CD4-positive, CD25-positive, alpha-beta regulatory T cell (primary cell): ENCODE measurements around the gene AHRR. TPM values are rescaled to one million over a fixed set of nuclear protein-coding genes. Genes with fewer than 3 reads are reported as not detected.
"Not testable (repeated sequence)": the region's sequence is repeated elsewhere in the genome, so short reads cannot be mapped to it uniquely, and the experiment has no call there.

ENCODE experiments used
- ATAC-seq, 2 donors: fragments of 150-1000 bp; cut with Tn5 transposase; one replicate each; pipeline ENCODE4 v1.10.0; 2021; ENCODE audit warnings: low read depth in 2 of 2, moderate number of reproducible peaks in 2 of 2, moderate library complexity in 1 of 2
- DNase-seq, 3 donors: peaks; one replicate each; pipeline versions ENCODE4 v3.0.0 to v3.0.0-alpha.2; 2012 to 2022; ENCODE audit warnings: mixed read lengths in 1 of 3
- H3K27ac ChIP-seq: one replicate; pipeline ENCODE4 v1.7.0; 2013; ENCODE audit warnings: mild to moderate bottlenecking, low read length; ENCODE audit not compliant: insufficient read depth, poor library complexity, severe bottlenecking
- H3K27me3 ChIP-seq: one replicate; pipeline ENCODE4 v1.7.0; 2013; ENCODE audit warnings: low read length; ENCODE audit not compliant: control insufficient read depth, insufficient read depth
- H3K36me3 ChIP-seq: one replicate; pipeline ENCODE4 v1.7.0; 2013; ENCODE audit warnings: mild to moderate bottlenecking, low read length, moderate library complexity; ENCODE audit not compliant: control insufficient read depth, insufficient read depth
- H3K4me1 ChIP-seq: 2 replicates; pipeline ENCODE4 v1.7.0; 2013; ENCODE audit warnings: mild to moderate bottlenecking, low read length; ENCODE audit not compliant: insufficient read depth, control insufficient read depth, poor library complexity, severe bottlenecking
- H3K4me3 ChIP-seq: one replicate; pipeline ENCODE4 v1.7.0; 2013; ENCODE audit warnings: low read depth, mild to moderate bottlenecking, low read length, moderate library complexity
- H3K9me3 ChIP-seq, 2 experiments: 1 replicate in 1 of 2; 2 replicates in 1 of 2; pipeline ENCODE4 v1.7.0; 2013; ENCODE audit warnings: low read length in 2 of 2, mild to moderate bottlenecking in 1 of 2, moderate library complexity in 1 of 2; ENCODE audit not compliant: control insufficient read depth in 2 of 2
- H3K27ac Mint-ChIP-seq, 3 donors: one replicate each; pipeline ENCODE4 v1.8.0; 2020 to 2022; ENCODE audit warnings: mild to moderate bottlenecking in 3 of 3, mixed read lengths in 3 of 3, moderate library complexity in 2 of 3
- H3K27me3 Mint-ChIP-seq: one replicate; pipeline ENCODE4 v1.8.0; 2022; ENCODE audit warnings: mild to moderate bottlenecking, mixed read lengths
- H3K36me3 Mint-ChIP-seq: one replicate; pipeline ENCODE4 v1.8.0; 2020; ENCODE audit warnings: mixed read lengths
- H3K4me1 Mint-ChIP-seq, 4 donors: one replicate each; pipeline ENCODE4 v1.8.0; 2020 to 2022; ENCODE audit warnings: mixed read lengths in 4 of 4, mild to moderate bottlenecking in 1 of 4
- H3K4me3 Mint-ChIP-seq, 4 donors: one replicate each; pipeline ENCODE4 v1.8.0; 2020 to 2022; ENCODE audit warnings: mild to moderate bottlenecking in 4 of 4, mixed read lengths in 4 of 4, moderate library complexity in 3 of 4
- H3K9me3 Mint-ChIP-seq, 7 donors: one replicate each; pipeline ENCODE4 v1.8.0; 2020 to 2022; ENCODE audit warnings: mixed read lengths in 7 of 7, mild to moderate bottlenecking in 3 of 7, moderate library complexity in 2 of 7
- polyA plus RNA-seq, 4 donors: library from polyadenylated mRNA; unstranded; fragments of 300-500 nt; fragmentation: Illumina TruSeq; gene quantifications; one replicate each; pipeline ENCODE4 v1.2.3, GENCODE V29; 2021
- total RNA-seq: library from RNA; stranded (reverse); gene quantifications from one replicate; pipeline ENCODE4 v1.2.3, GENCODE V29; 2022

Gene AHRR
- total and polyA plus RNA-seq, 5 donors from 2014 or later, result 0.20 to 4.5 (median 0.72) TPM

DNA sequence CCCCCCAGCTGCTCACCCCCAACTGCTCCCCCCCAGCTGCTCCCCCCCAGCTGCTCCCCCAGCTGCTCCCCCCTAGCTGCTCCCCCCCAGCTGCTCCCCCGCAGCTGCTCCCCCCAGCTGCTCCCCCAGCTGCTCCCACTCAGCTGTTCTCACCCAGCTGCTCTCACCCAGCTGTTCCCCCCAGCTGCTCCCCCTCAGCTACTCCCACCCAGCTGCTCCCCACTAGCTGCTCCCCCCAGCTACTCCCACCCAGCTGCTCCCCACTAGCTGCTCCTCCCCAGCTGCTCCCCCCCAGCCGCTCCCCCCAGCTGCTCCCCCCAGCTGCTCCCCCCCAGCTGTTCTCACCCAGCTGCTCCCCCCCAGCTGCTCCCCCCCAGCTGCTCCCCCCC, 22.8 kb upstream of the AHRR start:
- no peak for ATAC-seq
- Histone ChIP-seq H3K36me3 (no peaks in the 10 kb centered on the region), H3K4me1 (no peaks in the 10 kb centered on the region), H3K9me3 (no peaks in the 10 kb centered on the region), H3K4me3 (no peak overlapping the region), H3K27ac (no peak overlapping the region), H3K27me3 (no peaks in the 10 kb centered on the region)
- DNase-seq, result no peak
- H3K4me1 Mint-ChIP-seq, result peaks cover 14 to 53% (median 23%) of the 10 kb centered on the region in 4 donors
- no peak overlapping the region for H3K27ac Mint-ChIP-seq
- no peaks in the 10 kb centered on the region for H3K27me3 Mint-ChIP-seq
- H3K9me3 Mint-ChIP-seq, result no peaks in the 10 kb centered on the region
- peaks cover 3% of the 10 kb centered on the region for H3K36me3 Mint-ChIP-seq
- H3K4me3 Mint-ChIP-seq, result no peak overlapping the region

- H3K27ac Mint-ChIP-seq, H3K9me3 ChIP-seq, H3K27me3 Mint-ChIP-seq, DNase-seq, H3K4me3 ChIP-seq, H3K36me3 ChIP-seq, H3K9me3 Mint-ChIP-seq, H3K4me3 Mint-ChIP-seq, ATAC-seq, H3K27me3 ChIP-seq, H3K36me3 Mint-ChIP-seq, H3K27ac ChIP-seq, H3K4me1 ChIP-seq: not testable (repeated sequence)
- H3K4me1 Mint-ChIP-seq, result peaks cover 14 to 49% (median 23%) of the 10 kb centered on the region in 4 donors
Measured at GRCh38 chr5:299921-300320, 21.6 kb upstream of the AHRR start.

DNA sequence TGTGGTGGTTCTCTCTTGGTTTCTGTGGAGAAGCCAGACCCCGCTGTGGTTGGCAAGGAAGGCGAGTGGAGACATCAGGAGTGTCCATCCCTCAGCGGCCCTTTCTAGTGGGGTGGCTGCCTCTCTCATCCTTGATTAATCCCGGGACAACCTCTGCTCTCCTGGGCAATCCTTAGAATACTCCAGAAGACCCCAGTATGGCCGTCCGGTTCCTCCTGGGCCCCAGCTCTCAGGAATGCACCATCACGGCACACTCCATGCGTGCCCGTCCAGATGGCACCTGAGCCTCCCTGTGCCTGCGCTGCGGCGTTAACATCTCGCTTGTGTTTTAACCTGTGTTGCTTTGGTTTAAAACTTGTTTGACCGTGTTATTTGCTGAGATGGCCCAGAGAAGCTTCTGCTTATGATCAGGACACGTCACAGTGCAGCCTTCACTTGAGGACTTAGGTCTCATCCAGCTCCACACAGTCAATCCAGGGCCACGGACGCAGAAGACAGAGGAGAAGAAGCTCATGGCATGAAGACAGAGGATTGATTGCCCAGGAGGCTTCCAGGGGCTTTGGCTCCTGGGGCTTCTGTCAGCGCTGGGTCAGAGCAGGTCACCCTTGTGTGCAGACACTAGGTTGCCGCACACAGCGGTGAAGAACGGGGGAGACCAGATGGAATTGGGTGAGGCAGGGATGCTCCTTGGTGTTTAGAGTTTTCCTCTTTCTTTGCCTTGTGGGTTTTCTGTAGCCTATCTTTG, 20.7 kb upstream of the AHRR start:
- H3K36me3 Mint-ChIP-seq, H3K4me1 ChIP-seq, DNase-seq, H3K36me3 ChIP-seq, H3K27me3 Mint-ChIP-seq, H3K9me3 ChIP-seq, ATAC-seq, H3K4me3 ChIP-seq, H3K9me3 Mint-ChIP-seq, H3K27ac ChIP-seq, H3K27me3 ChIP-seq, H3K4me3 Mint-ChIP-seq: not testable (repeated sequence)
- Mint-ChIP-seq H3K27ac (peak overlapping the region; percentile 23 to 79 (median 79)), H3K4me1 (peaks cover 14 to 47% (median 23%) of the 10 kb centered on the region in 4 donors)

GRCh38 chr5:302416-302815, 19.1 kb upstream of the AHRR start:
- peaks cover 16% of the 10 kb centered on the region for H3K36me3 Mint-ChIP-seq

GRCh38 chr5:302966-303365, 18.5 kb upstream of the AHRR start:
- Histone ChIP-seq H3K4me3 (no peak overlapping the region), H3K27me3 (no peaks in the 10 kb centered on the region), H3K4me1 (no peaks in the 10 kb centered on the region), H3K27ac (no peak overlapping the region), H3K9me3 (no peaks in the 10 kb centered on the region), H3K36me3 (peaks cover 28% of the 10 kb centered on the region)
- peak overlapping the region in 1 of 3 donors; percentile 73 for H3K27ac Mint-ChIP-seq
- peaks cover 0 to 26% (median 8%) of the 10 kb centered on the region in 4 donors for H3K4me1 Mint-ChIP-seq
- no peak for DNase-seq
- H3K4me3 Mint-ChIP-seq, result no peak overlapping the region
- H3K27me3 Mint-ChIP-seq, result no peaks in the 10 kb centered on the region
- ATAC-seq, result no peak
- peaks cover 16% of the 10 kb centered on the region for H3K36me3 Mint-ChIP-seq
- H3K9me3 Mint-ChIP-seq, result no peaks in the 10 kb centered on the region

More at GRCh38 chr5:302416-302815, 19.1 kb upstream of the AHRR start:
- H3K27me3 ChIP-seq, H3K4me3 Mint-ChIP-seq, H3K27me3 Mint-ChIP-seq, H3K27ac ChIP-seq, H3K4me1 ChIP-seq, H3K9me3 ChIP-seq, H3K4me3 ChIP-seq, ATAC-seq, DNase-seq, H3K9me3 Mint-ChIP-seq: not testable (repeated sequence)
- H3K36me3 ChIP-seq, result peaks cover 23% of the 10 kb centered on the region
- Mint-ChIP-seq H3K27ac (peak overlapping the region in 2 of 3 donors; percentile 71 to 73), H3K4me1 (peaks cover 5 to 31% (median 12%) of the 10 kb centered on the region in 4 donors)

GRCh38 chr5:303741-304140, 17.8 kb upstream of the AHRR start:
- not testable (repeated sequence) for H3K4me3 Mint-ChIP-seq, ATAC-seq, H3K9me3 ChIP-seq, H3K9me3 Mint-ChIP-seq, H3K4me1 ChIP-seq, DNase-seq, H3K27me3 Mint-ChIP-seq, H3K27me3 ChIP-seq, H3K4me3 ChIP-seq, H3K27ac Mint-ChIP-seq, H3K27ac ChIP-seq
- peaks cover 16% of the 10 kb centered on the region for H3K36me3 Mint-ChIP-seq
- H3K36me3 ChIP-seq, result peaks cover 35% of the 10 kb centered on the region
- peaks cover 0 to 25% (median 8%) of the 10 kb centered on the region in 4 donors for H3K4me1 Mint-ChIP-seq

DNA sequence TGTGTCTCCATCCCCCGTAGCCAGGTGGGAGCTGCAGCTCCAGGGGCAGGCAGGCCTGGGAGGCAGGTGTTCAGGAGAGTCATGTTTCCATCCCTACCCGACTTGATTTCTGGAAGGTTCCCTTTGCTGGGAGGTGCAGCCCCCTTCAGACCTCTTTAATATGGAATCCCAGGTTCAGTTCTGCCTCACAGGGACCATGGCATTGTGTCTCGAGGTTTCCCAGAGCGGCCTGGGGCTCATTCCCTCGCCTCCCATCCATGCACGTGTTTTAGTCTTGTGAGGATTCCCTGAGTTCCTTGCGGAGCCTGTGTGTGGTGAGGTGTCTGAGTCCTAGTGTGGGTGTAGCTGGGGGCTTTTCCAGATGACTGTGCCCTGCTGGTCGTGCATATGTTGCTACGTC, 16.5 kb upstream of the AHRR start:
- Histone ChIP-seq H3K27me3 (no peaks in the 10 kb centered on the region), H3K27ac (no peak overlapping the region), H3K36me3 (peaks cover 44% of the 10 kb centered on the region), H3K9me3 (no peaks in the 10 kb centered on the region), H3K4me3 (no peak overlapping the region), H3K4me1 (no peaks in the 10 kb centered on the region)
- ATAC-seq, result no peak
- peaks cover 0 to 22% (median 8%) of the 10 kb centered on the region in 4 donors for H3K4me1 Mint-ChIP-seq
- H3K27me3 Mint-ChIP-seq, result no peaks in the 10 kb centered on the region
- no peak overlapping the region for H3K4me3 Mint-ChIP-seq
- H3K36me3 Mint-ChIP-seq, result peaks cover 16% of the 10 kb centered on the region
- H3K9me3 Mint-ChIP-seq, result no peaks in the 10 kb centered on the region
- DNase-seq, result no peak
- no peak overlapping the region for H3K27ac Mint-ChIP-seq

DNA sequence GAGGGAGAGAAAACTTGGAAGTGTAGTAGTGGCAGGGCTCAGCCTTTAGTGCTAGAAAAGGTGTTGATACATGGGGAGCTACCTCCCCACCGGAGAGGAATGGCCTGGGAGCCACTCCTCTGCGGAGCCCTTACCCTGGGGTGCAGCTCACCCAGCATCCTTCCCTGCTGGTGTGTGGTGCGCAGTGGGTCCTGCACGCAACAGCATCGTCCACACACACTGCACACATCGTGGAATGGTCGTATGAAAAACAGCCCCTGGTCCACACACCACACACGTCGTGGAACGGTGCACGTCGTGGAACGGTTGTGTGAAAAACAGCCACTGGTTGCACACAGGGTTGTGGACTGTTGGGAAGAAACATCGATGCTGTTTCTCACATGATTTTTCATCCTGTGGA, 16.1 kb upstream of the AHRR start:
- Histone ChIP-seq H3K4me3 (no peak overlapping the region), H3K4me1 (no peaks in the 10 kb centered on the region), H3K27me3 (no peaks in the 10 kb centered on the region), H3K27ac (no peak overlapping the region), H3K36me3 (peaks cover 48% of the 10 kb centered on the region), H3K9me3 (no peaks in the 10 kb centered on the region)
- Mint-ChIP-seq H3K27ac (no peak overlapping the region), H3K27me3 (no peaks in the 10 kb centered on the region), H3K4me1 (peaks cover 0 to 22% (median 8%) of the 10 kb centered on the region in 4 donors), H3K4me3 (no peak overlapping the region), H3K36me3 (peaks cover 16% of the 10 kb centered on the region), H3K9me3 (no peaks in the 10 kb centered on the region)
- ATAC-seq (no peak), DNase-seq (no peak)
